Measurements from ENCODE around the gene LEFTY2. TPM values are rescaled to one million over a fixed set of nuclear protein-coding genes. Genes with fewer than 3 reads are reported as not detected.
A peak's percentile ranks its signal among the peaks of the same experiment; 100 is the strongest.

The LEFTY2 gene
- total and polyA plus RNA-seq, 9 of the 15 experiments (the other 6 are each of a cell fraction or from before 2014, with no cell fraction given) = 0.04 to 0.14 TPM; not detected in 7

DNA sequence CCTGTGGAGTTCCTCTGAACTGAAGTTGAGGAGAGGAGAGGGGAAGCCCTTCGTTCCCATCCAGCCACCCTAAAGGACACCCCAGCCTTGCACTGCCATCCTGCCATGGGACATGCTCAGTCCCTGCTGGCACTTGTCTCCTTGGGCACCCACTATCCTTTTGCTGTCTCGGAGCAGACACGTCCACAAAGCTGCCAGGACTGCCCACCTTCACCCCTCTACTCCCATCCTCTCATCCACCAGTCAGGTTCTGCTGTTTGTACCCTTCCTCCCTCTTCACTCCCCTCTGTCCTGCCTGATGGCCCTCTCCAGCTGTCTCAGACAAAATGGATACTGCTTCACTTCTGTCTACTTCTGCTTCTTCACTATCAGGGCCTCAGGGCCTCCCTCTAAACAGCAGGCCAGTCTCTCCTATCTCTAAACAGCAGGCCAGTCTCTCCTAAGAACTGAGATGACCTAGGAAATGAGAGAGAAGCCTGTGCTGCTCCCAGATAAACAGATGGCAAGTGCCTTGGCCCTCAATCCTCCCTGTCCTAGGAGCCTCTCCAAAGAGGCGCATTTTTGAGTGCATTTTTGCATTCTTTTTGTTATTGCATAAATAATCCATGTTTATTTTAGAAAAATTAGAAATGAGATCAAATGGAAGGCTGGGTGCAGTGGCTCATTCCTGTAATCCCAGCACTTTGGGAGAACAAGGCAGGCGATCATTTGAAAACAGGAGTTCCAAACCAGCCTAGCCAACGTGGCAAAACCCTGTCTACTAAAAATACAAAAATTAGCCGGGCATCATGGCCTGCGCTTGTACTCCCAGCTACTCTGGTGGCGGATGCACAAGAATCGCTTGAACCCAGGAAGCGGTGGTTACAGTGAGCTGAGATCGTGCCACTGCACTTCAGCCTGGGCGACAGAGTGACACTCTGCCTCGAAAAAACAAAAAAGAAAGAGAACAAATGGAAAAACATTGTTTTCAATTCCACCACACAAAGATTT, 12.5 kb downstream of the LEFTY2 start (continued):
- TF ChIP-seq CHD7 (IDR thresholded peaks at IDR 0.05; ENCODE audit: low read depth, low read length) = no peak
- peak; percentile 99 for TF ChIP-seq TBL1XR1 (IDR thresholded peaks at IDR 0.05; ENCODE audit: low read length in 2 of 2)
- no peak for TF ChIP-seq PHTF2 (CRISPR knock-in tag; IDR thresholded peaks at IDR 0.05)
- no peak for TF ChIP-seq MXD1 (CRISPR knock-in tag; IDR thresholded peaks at IDR 0.05; ENCODE audit: borderline replicate concordance, poor library complexity, severe bottlenecking)
- peak; percentile 78 for TF ChIP-seq MAFG (tag; conservative IDR thresholded peaks at IDR 0.05)
- TF ChIP-seq SNIP1 (IDR thresholded peaks at IDR 0.05; ENCODE audit: low read depth) = no peak
- TF ChIP-seq RBM22 (IDR thresholded peaks at IDR 0.05; ENCODE audit: low read depth, low read length, poor library complexity, severe bottlenecking) = no peak
- TF ChIP-seq ZNF184 (CRISPR knock-in tag; IDR thresholded peaks at IDR 0.05) = no peak
- no peak for TF ChIP-seq ZNF780A (CRISPR knock-in tag; IDR thresholded peaks at IDR 0.05)
- no peak for TF ChIP-seq RFX7 (CRISPR knock-in tag; IDR thresholded peaks at IDR 0.05)
- TF ChIP-seq PHF21A (IDR thresholded peaks at IDR 0.05; ENCODE audit: borderline replicate concordance, low read depth) = no peak
- no peak for TF ChIP-seq SP2 (IDR thresholded peaks at IDR 0.05; ENCODE audit: extremely low read depth, low read depth, low read length, poor library complexity, severe bottlenecking)
